Cardiac septum (tissue), 1 donor: ENCODE measurements around the gene PDE4D. TPM values are rescaled to one million over a fixed set of nuclear protein-coding genes. Genes with fewer than 3 reads are reported as not detected.

ENCODE experiments used
- DNase-seq: peaks from one replicate; pipeline ENCODE4 v3.0.0-alpha.2; 2020; ENCODE audit warnings: low spot score
- intact Hi-C: fragments of 100-400 bp; cut with DNase I; formaldehyde crosslinking; loops from one replicate; pipeline ENCODE4 v1.14.0; 2022
- total RNA-seq: library from RNA; stranded (reverse); fragmentation: NEBNext Ultra II Directional; extraction: Animal tissue kit (Norgen Biotek cat#: 25700); gene quantifications from one replicate; pipeline ENCODE4 v1.2.1, GENCODE V29; 2021
- donor health status: DM: no; HTN: no; CAD: no.

PDE4D gene
- total RNA-seq, 1 donor from 2014 or later, result 29.3 TPM

DNA sequence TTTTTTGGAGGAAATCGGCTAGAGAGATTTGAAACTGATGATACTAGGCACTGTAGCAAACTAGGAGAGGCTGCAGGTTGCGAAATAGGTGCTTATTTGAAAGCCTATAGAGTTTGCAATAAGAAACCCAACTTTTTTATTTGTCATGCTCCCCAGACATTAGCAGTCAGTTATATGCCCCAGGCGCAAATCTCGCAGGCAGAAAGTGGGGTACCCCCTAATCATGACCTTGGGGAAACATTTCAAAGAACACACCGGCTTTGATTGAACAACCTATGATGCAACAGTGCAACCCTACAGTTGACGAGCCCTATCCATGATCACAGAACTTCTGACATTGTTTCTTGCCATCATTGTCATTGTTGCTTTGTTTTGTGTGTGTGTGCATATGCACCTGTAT, 800.2 kb downstream of the PDE4D start:
- intact Hi-C loops, result no loop called here
- DNase-seq, result no peak

DNA sequence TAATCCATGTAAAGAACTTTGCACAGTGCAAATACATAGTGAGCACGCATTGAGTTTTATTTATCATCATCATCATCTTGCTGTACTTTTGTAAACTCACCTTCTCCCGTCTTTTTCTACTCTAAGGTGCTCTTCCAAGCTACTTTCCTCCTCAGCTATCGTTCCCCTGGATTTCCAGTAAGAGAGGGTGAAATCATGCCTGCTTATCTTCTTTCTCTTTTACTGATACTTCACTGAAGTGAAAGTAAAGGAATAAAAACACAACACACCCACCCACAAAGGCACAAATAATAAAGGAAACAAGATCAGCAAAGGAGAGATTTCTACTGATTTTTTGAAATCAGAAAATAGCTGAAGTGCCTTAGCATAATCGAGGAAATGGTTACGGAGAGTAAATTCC, 800.8 kb downstream of the PDE4D start:
- DNase-seq, result no peak
- intact Hi-C loops, result no loop called here

DNA sequence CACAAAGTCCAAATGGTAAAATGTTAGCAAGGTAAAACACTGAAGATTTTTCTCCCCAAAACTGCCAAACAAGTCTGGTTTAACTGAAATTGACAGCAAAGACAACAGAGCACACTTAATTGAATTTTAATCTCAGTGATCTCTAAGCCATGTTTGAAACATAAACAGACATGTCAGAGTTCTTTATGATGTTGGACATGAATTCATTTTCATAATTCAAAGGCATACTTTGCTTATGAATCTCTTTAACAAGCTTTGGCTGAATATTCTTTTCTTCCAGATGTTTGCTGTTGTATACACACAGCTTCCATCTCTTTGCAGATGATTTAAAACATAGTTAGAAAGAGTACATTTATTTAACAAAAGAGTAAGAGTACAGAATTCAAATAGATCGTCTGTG, 801.6 kb downstream of the PDE4D start:
- intact Hi-C loops, result no loop called here
- no peak for DNase-seq

DNA sequence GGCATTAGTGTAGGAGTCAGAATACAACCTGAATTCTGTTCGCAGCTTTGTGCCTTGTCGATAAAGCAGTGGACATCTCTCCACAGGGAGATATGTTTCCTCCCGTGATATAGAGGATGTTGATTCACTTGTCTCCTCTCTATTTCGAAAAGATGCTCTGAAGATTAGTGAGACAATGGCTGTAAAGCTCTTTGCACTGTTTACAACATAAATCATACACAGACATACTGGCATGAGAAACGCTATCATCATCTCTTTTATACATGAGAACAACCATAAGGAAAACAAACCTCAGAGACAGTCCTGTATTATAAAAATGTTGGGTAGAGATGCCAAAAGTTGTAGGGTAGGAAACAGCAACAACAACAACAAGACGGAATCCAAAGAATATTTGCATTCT, 803.2 kb downstream of the PDE4D start:
- no peak for DNase-seq
- intact Hi-C loops, result no loop called here

DNA sequence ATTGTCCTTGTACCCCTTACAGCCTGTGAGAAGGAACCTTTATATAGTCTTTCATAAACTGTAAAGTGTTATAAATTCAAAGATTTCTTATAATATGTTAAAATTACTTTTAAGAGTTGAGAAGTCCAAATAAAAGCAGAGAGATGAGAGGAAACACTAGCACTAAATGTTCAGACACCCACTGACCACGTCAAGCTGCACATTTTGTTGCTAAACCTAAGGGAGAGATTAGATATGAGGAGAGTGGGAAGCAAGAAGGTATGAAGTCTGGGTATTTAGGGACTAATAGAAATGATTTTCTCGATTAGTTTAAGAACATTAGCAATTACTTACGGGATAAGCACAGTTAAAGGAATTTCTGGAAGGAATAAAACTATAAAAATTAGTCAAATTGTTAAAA, 803.8 kb downstream of the PDE4D start:
- no peak for DNase-seq
- intact Hi-C loops, result no loop called here

DNA sequence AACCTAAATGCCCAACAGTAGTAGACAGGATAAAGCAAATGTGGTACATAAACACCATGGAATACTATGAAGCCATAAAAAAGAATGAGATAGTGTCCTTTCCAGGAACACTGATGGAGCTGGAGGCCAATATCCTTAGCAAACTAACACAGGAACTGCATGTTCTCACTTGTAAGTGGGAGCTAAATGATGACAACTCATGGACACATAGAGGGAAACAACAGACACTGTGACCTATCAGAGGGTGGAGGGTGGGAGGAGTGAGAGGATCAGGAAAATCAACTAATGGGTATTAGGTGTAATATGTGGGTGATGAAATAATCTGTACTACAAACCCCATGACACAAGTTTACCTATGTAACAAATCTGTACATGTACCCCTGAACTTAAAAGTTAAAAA, 805.0 kb downstream of the PDE4D start:
- intact Hi-C loops, result no loop called here
- no peak for DNase-seq

DNA sequence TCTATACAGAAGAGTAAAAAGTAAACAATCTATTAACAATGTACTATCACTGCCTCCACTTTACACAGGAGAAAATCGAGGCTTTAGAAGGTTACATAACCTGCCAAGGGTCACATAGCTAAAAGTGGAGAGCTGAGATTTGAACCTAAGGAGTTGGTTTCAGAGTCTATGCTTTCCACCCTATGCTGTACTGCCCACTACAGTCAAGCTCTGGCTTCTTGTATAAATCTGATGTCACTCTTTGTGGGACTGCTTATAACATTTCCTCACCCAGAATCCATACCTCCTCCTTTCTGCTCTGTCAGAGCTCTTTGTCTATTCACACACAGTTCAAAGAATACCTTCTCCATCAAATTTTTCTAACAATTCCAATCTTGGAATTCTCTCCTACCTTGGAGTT, 807.5 kb downstream of the PDE4D start:
- DNase-seq, result no peak
- intact Hi-C loops, result no loop called here

DNA sequence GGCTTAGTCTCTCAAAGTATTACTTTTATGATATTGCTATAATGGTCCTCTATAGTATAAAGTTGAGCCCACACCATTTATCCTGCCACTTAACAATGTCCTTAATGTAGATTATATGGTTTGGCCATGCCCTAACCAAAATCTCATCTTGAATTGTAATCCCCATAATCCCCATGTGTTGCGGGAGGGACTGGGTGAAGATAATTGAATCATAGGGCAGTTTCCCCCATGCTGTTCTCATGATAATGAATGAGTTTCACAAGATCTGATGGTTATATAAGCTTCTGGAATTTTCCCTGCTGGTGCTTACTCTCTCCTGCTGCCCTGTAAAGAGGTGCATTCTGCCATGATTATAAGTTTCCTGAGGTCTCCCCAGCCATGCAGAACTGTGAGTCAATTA, 811.8 kb downstream of the PDE4D start:
- DNase-seq, result no peak
- intact Hi-C loops, result no loop called here

DNA sequence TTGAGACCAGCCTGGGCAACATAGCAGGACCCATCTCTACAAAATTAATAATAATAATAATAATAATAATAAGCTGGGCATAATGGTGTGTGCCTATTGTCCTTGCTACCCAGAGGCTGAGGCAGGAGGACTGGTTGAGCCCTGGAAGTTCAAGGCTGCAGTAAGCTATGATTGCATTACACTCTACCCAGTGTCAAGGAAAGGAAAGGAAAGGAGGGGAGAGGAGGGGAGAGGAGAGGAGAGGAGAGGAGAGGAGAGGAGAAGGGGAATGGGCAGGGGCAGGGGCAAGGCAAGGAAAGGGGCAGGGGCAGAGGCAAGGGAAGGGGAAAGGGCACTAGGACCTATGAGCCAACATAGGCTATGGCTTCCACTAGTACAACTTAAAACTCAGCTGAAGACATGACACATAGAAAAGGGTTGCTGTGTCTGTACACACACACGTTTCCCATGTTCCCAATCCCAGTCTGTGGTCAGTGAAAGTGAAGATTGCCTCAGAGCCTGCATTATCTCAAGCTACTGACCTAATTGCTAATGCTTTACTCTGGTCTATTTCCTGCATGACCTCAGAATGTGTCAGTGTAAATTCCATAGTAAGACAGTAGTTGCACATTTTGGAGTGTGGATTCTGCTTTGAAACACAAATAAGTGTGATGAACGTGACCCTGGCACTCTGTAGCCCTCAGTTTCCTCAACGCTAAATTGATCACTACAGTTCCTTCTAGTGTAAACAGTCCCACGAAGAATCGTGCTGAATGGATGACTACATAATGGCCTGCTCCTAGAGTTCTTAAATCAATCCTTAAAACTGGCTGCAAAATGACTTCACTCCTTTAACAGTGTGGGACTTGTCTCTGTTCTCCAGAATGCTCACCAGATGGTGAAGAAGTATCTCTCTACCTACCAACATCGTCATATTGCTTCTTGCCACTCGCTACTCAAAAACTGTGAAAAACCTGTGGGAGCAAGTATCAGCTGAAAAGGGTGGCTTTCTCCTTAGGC, 813.6 kb downstream of the PDE4D start:
- intact Hi-C loops, result no loop called here
- no peak for DNase-seq

DNA sequence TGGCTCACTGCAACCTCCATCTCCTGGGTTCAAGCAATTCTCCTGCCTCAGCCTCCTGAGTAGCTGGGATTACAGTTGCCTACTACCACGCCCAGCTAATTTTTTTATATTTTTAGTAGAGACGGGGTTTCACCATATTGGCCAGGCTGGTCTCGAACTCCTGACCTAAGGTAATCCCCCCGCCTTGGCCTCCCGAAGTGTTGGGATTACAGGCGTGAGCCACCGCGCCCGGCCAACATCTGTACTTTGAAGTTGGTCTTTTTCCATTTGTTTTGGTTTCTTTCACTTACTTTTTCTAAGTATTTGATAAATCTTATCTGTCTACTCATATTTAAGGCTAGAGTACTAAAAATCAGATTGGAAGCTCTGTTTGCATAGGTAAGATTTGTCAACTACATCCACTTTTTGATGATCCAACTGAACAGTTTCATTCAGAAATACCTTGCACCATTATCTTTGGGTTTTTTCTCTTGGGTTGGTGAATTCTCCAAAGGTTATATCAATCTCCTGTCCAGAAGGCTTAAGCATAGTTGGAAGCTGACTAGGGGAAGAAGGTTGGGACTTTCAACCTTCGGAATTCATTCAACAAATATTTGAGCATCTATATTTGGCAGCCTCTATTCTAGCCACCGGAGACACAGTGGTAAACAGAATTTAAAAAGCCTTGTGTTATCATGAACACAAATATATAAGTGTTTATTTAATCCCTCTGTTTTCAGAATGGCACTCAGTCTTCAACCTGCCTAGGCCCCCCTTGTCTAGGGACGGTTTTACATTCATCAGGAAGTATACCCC, 821.6 kb downstream of the PDE4D start:
- no peak for DNase-seq
- intact Hi-C loops, result no loop called here

DNA sequence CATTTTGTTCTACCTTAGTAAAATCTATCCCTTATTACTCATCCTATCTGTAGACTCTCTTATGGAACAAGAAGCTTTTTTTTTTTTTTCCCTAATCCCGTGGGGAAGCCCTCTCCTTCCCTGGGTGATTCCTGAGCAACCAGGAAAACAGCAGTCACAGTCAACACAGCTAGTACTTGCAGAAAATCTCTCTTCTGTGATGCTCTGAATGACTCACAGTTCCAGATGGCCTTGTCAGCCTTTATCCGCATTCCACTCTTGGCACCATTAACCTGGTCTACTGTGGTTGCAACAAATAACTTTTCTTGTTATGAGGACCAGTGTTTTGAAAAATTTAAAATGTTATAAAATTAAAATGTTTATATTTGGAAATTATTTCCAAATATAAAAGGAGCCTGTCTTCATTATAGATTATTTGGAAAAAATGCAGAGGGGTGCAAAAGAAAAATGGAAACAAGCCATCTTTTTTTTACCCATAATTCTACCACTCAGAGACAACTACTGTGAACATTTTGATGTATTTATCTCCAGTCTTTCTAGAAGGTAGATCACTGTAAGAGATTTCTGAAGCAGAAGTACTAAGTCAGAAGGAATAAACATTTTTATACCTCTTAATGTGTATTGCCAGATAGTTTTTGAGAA, 824.0 kb downstream of the PDE4D start:
- no peak for DNase-seq

DNA sequence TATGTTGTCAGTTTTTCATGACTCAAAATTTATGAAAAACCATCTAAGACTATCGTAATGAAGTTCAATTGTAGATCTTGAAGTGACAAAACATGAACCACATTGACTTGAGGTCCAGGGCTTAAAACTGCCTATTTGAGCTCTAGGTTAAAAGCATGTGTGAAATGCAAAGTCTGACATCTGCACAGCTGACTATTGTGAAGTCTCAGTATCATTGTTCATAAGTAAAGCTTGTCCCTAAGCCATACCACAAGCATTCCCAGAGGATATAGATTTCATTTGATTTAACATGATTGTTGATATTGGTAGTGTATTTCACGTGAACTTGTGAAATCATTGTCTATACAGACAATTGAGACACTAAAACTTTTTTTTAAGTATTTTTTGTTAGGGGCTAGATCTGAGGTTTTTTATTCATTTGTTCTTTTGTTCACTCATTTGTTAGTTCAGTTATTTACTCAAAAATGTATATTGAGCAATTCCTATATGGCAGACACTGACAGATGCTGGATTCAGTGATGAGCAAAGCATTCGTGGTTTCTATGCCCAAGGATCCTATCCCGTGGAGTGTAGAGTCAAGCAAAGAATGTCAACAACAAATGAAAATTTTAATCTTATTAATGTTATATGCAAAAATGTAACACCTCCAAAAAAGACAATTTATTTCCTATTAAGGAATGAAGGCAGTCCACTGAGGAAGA, 825.4 kb downstream of the PDE4D start:
- intact Hi-C loops, result no loop called here
- no peak for DNase-seq

More for the DNA sequence above, 824.0 kb downstream of the PDE4D start:
- intact Hi-C loops, result no loop called here

DNA sequence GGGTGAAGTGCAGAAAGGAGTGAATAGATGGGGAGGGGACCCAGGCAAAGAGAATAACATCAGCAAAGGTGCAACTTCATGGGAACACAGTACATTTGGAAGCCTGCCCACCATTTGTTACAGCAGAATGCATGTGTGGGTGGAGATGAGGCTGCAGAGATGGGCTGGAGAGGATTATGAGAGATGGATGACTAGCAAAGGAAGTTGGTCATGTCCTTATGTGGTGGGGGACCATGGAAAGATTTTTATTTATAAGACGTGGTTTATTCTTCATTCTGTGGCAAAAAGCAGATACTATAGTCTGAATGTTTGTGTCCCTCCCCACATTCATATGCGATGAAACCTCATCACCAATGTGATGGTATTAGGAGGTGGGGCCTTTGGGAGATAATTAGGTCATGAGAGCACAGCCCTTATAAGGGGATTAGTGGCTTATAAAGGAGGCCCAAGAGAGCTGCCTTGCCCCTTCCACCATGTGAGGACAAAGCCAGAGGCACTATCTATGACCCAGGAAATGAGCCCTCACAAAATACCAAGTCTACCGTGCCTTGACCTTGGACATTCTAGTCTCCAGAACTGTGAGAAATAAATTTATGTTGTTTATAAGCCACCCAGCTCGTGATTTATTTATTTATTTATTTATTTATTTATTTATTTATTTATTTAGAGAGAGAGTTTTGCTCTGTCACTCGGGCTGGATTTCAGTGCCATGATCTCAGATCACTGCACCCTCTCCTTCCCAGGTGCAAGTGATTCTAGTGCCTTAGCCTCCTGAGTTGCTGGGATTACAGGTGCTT, 827.0 kb downstream of the PDE4D start:
- DNase-seq, result no peak
- intact Hi-C loops, result no loop called here

DNA sequence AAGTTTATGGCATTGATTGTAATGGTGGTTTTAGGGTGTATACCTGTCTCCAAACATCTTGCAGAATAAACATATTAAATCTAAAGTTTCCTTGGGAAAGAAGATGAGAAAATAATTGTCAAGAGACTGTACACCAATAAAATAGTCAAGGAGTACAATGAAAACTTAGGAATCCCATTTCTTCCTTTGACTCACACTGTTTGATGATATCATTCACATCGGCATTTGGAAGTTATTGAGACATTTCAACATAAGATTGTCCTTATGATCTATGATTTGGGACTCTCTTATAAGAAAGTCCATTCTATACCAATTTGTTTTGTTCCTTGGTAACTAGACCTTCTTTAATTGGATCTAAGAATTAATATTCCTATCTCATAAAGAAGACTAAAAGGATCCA, 828.0 kb downstream of the PDE4D start:
- intact Hi-C loops, result no loop called here

DNA sequence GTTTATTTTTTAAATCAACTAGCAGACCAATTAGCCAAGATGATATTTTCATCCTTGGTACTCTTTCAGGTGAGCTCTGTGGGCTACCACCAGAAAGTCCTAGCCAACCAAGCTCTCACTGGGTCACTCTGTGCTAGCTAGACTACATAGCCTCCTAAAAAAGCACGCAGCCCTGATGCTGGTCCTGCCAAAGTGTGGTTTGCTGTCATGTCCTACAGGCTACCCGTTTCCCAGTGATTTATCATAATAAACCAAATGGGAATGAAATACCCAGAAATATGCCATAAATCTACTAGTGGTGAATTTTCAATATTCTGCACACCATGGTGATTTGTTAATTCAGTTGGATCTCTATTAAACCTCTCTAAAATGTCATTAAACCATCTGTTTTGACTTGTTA, 829.2 kb downstream of the PDE4D start:
- intact Hi-C loops, result no loop called here
- DNase-seq, result no peak

More for the DNA sequence above, 828.0 kb downstream of the PDE4D start:
- no peak for DNase-seq

DNA sequence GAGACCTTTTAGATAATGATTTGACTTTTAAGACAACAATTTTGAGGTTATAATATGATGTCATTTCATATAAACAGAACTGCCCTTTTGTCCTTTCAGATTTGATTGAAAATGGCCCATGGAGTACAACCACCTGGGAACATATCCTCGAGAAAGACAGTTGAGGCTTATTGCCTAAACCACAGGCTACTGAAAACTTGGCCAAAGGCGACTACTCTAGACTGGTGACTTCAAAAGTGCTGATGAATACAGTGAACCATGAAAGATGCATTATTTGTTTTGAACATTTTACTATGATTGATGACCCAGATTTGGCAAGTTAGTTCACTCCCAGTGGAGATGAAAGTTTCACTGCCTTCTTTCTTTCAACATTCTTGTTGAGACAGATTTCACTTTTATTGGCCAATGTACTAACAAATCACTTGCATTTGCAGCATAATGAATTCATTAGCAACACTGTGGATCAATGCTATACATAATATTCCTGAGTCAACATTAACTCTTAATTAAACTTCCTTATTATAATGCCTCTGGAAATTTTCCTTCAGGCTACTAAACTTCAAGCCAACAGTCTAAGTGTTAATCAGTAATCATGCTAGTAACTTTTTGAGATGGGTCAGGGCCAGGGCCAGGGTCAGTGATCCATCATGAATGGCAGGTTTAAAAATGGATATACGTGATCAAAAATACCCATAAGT, 830.4 kb downstream of the PDE4D start:
- intact Hi-C loops, result no loop called here
- DNase-seq, result no peak

DNA sequence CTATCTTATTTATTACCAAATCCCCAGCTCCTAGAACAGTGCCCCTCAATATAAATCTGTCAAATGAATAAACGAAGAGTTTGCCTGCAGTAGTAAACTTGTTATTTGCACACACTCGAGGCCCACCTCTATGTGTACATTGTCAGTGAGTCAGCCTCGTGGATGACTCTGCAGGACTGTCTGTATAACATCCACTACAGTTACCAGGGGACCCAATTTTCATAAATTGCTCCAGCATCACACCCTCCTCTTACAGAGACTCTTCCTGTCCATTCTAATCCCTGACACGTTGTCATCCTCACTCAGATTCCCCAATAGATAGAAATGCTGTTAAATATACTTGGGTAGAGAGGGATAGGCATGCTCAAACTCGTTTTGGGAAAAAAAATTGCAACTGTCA, 832.1 kb downstream of the PDE4D start:
- intact Hi-C loops, result no loop called here

DNA sequence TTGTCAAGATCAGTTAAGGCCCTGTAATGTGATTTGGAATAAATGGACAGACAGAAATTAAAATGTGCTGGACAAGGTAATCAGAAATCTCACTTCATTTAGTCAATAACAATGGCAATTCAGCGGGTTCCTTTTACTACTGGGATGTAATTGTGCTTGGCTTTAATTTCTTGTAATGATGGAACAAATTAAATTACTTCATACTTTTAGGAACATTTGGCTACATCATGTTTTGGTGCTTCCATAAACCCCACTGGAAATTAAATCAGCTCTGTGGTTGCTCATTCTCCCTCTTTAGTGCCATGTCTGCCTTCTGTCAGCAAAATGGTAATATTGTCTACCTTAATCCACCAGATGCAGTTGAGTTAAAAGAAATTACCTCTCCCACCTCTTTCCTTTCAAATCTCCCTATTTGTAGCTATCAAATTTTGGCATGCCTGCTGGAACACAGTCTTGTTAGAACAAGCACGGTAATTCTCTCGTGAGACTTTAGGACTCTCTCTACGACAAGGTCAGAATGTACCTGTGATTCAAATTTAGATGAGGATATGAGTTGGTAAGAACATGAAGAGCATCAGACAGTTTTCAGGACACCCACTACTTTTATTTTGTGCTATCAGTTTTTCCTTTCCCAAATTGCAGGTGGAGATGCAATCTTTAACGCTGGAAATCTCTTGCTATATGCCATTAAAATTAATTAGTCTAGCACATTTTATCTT, 834.4 kb downstream of the PDE4D start:
- no peak for DNase-seq
- intact Hi-C loops, result no loop called here

More for the DNA sequence above, 832.1 kb downstream of the PDE4D start:
- no peak for DNase-seq
